ENCODE data around the gene SLIT3.

Gene SLIT3

DNA sequence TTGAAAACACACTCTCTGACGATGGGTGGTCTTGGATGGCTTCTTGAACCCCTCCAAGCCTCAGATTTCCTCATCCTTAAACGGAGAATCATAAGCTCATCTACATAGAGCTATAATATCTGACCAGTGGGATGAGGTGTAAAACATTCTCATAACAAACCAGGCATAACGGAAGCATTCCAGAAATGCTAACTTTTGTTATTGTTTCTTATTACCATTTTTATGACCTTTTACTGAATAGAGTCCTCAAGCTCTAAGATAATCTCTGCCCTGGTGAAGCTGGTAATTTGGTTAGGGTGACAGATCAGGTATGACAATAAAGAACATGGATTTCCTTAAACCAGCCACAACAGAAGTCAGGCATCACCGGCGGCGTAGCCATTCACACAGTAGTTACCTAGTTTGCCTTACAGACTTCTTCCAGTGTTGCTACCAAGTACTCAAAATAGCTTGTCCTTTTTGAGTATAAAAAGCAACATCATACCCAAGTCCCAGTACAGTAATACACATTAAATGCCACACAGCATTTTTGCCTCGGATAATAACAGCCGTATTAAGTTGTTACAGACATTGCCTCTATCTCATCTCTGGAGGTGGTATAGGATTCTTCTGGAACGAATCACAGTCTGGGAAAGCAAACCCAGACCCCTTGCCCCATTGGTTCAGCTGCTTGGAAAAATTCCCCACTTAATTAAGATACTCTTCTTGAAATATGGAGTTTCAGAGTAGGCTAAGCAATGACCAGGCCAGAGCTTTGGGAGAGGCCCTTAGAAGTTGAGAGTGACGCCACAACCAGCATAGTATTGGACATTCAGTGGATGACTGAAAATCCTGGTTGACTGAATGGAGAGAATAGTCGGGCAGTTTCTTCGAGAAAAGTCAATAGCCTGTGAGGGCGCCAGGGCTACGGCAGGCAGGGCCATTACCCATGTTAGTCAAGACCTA lies 252.5 kb downstream of the SLIT3 start:
- no peak for DNase-seq (ENCODE audit: low read depth in 1 of 2, low spot score in 1 of 2)

DNA sequence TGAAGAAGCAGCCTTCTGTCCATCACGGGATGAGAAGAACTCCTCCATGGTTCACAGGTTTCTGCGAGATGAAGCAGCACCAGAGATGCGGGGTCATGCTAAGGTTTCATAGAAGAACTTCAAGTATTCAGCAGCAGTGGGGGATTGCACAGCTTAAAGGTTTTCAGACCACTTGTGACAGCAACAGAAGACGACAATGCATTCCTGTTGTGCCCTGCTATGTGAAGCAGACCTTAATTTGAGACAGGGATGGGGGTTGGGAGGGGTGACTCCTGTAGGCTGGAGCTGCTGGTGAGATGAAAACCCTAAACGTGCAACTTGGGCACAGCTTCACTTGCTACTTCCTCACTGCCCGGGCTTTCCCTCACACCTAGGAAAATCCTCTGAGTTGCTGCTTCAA lies 256.0 kb downstream of the SLIT3 start:
- DNase-seq (ENCODE audit: low read depth in 1 of 2, low spot score in 1 of 2): no peak

DNA sequence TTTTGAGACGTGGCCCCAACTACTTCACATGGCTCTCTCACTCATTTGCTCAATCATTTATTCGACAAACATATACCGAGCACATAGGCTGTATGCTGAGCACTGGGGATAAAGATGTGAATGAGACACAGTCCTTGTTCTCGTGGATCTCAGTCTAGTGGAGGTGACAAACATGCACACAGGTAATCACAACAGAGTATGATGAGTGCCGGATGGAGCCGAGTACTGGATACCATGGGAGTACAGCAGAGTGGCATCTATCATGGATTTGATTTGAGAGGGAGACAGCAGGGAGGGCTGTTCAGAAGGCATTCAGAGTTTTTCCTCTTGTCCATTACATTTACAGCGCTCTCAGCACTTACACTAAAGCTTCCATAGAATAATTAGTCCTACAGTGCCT lies 259.8 kb downstream of the SLIT3 start:
- no peak for DNase-seq (ENCODE audit: low read depth in 1 of 2, low spot score in 1 of 2)

DNA sequence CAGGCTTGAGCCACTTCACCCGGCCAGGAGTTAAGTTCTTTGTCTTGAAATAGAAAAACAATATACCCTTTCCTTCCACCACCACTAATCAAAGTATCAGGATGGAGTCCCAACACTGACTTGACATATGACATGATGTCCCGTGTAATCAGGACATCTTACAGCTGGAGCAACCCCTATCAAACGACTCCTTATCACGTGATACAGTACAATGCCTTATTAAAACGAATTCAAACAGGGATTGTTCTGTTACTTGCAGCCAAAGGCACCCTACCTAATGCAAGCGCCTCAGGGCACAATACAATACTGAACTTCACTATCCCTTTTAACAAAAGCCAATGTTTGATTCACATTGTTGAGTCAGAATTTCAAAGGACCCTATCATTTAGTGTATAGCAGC lies 261.3 kb downstream of the SLIT3 start:
- DNase-seq (ENCODE audit: low read depth in 1 of 2, low spot score in 1 of 2): no peak

DNA sequence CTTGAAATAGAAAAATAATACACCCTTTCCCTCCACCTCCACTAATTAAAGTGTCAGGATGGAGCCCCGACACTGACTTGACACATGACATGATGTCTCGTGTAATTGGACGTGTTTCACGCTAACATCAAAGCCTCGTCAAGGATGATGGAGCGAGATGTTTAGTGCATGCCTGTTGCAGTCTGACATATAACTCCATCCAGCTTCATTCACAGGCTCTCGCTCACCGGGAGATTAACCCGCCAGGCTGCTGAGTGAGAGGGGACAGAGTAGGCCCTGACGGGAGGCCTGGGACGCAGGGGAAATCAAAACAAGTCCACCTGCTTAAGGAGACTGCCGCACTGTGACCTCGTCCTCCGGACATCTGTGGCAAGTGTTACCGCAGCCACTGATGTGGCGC lies 263.5 kb downstream of the SLIT3 start:
- no peak for DNase-seq (ENCODE audit: low read depth in 1 of 2, low spot score in 1 of 2)

DNA sequence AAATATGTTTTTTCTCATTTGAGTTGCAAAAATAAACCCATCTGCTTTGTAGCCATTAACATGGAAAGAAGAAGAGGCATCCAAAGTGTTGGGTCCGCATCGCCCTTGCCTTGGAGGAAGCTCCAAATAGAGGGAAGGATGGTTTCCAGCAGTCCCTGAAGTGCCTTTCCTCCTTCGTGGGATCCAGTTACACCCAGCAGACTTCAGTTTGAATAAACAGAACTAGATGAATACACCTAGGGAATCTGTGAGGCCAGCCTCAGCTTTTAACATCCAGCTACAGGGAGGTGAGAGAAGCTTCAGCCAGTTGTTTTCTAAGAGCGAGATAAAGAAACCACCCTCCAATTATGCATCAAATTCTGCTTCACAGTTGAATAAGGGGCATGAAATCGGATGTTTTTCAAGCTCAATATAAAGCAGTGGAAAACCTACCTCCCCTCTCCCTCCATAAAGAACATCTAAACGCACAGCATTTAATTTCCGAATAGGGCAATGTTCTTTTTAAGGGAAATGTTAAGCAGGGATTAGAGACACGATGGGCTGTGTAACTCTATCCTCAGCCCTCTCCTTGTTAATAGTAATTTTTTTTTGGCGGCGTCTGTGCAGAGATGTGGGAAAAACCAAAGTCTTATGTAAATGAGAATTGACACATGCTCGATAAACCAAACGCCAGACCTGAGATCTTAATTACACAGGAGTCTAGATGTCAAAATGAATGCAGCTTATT lies 264.7 kb downstream of the SLIT3 start:
- no peak for DNase-seq (ENCODE audit: low read depth in 1 of 2, low spot score in 1 of 2)

DNA sequence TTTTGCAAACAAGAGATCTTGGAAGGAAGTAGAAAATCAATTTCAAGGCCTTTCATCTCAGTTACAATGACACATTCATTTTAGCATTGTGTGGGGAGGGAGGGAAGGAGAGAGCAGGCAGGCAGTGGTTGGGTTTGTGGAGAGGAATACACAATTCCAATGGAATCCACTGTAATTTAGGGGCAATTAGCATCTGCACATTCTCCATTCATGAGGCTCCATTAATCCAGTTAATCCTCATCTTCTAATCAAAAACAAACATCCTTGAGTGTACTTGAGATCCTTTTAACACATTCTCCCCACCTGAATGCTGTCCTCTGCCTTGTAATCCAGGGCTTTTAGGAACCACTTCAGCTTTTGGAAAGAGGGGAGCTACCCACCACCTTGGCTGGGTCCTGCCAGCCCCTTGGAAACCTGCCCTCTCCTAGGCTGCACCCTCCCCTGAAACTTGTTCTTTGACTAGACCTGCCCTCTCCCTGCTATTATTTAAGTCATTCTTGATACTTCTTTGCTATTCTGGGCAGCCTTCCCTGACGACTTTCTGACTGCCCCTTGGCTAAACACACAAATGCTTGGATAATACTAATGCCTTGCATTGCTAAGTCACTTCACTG lies 271.2 kb downstream of the SLIT3 start:
- DNase-seq (ENCODE audit: low read depth in 1 of 2, low spot score in 1 of 2): no peak

DNA sequence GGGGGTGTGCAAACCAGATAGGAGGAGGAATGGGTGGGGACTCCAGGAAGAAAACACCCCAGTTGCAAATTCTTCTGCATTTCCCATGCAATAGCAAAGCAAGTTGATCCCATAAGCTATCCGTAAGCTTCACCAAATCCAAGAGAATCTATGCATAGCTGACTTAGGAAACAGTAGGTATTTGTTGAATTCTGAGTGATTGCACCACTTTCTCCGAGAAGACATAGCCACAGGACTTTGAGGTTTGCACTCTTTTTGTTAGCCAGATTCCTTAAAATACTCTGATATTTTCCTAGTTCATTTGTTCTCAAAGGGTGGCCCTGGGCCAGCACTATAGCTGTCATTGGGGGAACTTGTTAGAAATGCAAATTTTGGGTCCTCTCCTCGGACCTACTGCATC lies 271.9 kb downstream of the SLIT3 start:
- DNase-seq (ENCODE audit: low read depth in 1 of 2, low spot score in 1 of 2): no peak

DNA sequence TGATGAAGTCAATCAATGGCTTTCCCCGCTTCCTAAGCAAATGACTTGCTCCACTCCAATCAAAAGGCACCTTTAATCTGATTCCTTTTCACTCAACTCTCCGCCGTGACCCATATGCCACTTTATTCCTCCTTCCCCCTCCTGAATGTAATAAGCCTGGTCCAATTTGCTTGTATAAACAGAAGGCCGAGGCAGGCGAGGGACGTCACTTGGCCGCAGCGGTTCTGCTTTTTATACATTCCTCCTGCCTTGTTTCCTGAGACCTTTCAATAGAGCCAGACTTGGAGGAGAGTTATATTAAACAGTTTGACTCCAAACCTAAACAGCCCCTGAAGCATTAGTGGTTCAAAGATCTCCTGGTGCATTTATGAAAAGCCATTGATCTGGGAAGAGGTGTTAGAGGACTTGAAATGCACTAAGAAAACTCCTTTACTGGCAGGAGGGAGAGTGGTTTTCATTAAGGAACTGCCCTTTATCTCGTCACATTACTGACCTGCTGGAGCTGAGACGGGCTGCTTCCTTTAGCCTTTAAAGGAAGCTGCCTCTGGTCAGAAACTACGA lies 273.4 kb downstream of the SLIT3 start:
- no peak for DNase-seq (ENCODE audit: low read depth in 1 of 2, low spot score in 1 of 2)

DNA sequence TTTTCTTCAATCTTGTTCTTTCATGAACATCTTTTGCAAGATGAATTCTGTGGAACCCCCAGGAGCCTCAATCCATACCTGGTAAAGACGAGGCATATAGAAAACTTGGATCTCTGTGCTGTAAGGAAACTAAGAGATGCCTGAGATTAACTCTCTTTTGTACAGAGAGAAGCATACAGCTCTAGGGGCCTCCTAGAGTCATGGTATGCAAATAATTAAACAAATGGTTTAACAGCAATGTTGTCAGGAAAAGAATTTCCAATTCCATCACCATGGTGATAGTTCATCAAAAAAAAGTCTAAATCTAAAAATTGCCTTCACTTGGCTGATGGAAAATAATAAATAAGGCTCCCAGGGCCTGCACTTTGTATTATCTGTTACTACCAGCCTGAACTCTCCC lies 275.4 kb downstream of the SLIT3 start:
- no peak for DNase-seq (ENCODE audit: low read depth in 1 of 2, low spot score in 1 of 2)

DNA sequence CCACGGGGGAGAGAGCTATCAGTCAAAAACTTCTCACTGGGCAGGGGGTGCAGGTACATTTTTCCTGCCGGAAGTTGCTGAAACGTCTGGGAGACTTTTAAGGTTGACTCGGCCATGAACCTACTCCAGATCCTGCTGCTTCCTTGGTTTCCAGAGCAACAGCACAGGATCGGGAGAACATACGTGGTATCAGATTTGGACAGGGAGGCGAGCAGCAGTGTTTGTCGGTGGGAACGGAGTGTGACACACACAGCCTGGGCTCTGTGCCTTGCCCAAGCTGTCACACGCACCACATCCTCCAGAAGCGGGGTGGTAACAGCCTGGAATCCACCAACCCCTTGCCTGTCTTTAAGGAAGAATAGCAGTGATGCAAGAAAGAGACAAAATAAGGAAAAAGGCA lies 276.5 kb downstream of the SLIT3 start:
- DNase-seq (ENCODE audit: low read depth in 1 of 2, low spot score in 1 of 2): no peak

DNA sequence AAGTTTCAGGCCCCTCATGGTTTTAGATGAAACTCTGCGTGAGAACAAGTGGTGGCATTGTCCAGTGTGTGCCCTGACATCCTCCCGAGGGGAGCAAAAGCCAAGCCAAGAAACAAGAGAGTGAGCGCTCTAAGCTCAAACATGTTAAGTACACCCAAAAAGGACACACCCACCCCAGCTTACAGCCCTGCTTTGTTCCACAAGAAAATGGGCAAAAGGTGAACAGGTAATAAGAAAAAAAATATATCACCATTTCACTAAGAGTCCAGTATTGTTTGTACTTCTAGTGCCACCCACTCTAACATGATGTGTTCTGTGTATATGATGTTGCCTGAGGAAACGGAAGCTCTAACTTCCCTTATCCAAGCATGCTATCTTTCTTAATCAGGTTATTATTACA lies 278.2 kb downstream of the SLIT3 start:
- DNase-seq (ENCODE audit: low read depth in 1 of 2, low spot score in 1 of 2): no peak

DNA sequence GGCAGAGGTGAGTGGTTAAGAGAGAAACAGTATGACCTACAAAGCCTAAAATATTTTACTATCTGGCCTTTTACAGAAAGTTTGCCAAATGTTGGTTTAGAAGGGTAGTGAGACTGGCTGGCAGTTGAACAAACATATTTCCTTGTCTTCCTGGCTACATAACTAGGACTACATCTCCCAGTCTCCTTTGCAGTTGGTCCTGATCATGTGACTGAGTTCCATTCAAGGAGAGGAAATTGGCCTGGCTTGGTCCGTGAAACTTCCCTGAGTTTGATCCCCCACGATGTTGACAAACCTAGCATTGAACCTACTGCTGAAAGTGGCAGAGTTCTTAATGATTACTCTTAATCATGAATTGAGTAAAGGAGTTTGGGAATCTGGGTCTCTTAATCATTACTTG lies 280.8 kb downstream of the SLIT3 start:
- DNase-seq (ENCODE audit: low read depth in 1 of 2, low spot score in 1 of 2): no peak

DNA sequence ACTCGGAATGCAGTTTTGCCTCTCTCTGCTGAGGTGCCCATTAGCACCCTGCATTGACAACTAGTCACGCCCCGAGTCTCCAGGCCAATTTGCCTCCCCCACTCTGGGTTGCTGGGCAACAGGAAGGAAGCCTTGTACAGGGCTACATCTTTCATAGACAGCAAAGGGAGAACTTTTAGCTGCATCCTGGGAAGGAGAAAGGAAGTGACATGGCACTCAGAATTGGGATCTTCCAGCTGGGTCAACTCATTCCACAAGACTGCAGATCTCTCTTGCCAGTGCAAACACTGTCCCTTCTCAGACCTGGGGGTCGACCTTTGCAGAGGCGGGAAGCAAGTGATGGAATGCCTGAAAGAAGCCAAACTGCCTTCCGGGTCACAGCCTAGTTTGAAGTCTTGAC lies 282.0 kb downstream of the SLIT3 start:
- no peak for DNase-seq (ENCODE audit: low read depth in 1 of 2, low spot score in 1 of 2)

DNA sequence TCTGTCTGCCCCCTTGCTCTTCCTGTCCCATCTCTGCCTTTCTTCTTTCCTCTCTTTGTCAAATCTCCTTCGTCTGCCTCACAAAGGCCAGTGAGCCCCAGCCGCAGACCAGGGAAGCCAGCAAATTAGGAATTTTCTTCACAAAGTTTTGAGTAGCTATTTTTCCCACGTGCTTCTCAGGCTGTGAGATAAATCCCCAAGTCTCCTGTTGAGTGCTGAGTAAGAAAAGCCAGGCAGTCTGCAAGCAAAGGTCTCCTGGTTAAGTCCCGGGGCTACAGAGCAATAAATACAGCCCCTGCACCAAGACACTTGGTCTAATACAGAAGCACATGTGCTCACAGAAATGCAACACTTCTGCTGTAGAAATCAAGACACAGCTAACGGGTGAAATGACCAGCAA lies 284.9 kb downstream of the SLIT3 start:
- no peak for DNase-seq (ENCODE audit: low read depth in 1 of 2, low spot score in 1 of 2)

DNA sequence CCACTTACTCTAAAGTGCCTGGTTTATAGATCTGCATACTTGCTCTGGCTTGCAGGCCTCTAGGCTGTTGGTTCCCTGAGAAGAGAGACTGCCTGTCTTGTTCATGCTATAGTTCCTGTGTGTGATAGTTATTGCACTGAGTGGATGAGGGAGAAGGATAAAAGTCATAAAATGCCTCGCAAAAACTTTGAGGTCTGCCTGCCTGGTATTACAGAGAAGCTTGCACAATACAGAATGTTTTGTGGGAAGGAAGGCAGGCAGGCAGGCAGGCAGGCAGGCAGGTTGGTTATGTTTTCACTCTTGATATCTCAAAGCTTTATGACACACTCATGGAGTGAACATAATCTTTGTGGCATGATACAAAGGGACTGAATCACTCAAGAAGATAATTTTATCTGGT lies 287.1 kb downstream of the SLIT3 start:
- no peak for DNase-seq (ENCODE audit: low read depth in 1 of 2, low spot score in 1 of 2)

DNA sequence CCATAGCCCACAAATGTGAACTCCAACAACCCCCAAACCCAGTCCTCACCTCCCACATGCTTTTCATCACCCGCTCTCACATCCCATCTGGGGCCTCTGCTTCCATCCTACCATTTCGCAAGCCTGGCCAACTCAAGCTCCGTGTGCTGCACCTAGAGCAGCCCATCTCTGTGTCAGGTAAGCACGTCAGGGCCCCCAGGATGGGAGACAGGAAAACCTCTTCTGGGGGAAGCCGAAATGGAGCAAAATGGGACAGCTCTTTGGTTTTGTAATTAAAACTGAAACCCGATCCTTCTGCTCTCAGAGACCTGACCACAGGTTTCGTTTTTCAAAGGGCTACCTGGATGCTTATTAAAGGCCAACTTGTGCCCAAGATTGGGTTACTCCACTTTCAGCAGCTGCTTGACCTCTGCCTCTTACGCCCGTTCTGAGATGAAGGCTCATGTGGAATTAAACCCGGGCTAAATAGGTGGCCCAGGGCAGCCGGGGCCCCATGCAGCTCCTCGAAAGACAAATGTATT lies 287.7 kb downstream of the SLIT3 start:
- no peak for DNase-seq (ENCODE audit: low read depth in 1 of 2, low spot score in 1 of 2)

DNA sequence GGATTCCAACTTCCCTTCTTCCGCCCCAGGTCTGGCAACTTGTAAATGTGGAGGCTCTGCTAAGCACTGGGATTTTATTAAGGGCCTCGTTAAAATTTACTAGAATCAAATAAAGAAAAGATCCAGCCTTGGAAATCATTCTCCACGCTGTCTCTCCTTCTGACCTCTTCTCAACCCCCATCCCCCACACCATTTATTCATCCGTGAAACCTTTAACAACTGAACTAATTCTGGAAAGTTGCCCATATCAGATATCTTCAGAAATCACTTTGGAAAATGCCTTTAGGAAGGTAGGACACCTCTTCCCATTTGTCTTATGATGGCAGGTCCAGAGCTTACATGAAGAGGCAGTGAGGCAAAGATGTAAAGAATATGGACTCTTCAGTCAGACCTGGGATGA lies 288.5 kb downstream of the SLIT3 start:
- DNase-seq (ENCODE audit: low read depth in 1 of 2, low spot score in 1 of 2): no peak

DNA sequence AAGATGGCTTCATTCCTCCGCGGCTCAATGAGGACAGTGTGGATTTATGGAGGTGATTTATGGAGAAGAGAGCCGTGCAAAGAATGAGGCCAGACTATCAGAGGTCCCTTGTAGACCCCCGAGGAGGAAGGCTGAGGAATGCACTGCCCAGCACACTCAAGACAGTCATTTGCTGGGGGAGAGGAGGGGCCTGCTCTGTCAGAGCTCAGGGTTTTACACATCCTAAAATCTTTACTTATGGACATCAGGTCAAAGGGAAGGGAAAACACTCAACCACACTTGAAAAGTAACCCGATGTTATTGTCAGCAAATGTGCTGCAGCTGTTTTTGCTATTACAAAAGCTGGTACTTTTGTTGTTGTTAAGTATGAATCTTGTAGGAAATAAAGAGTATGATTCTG lies 289.5 kb downstream of the SLIT3 start:
- DNase-seq (ENCODE audit: low read depth in 1 of 2, low spot score in 1 of 2): no peak

DNA sequence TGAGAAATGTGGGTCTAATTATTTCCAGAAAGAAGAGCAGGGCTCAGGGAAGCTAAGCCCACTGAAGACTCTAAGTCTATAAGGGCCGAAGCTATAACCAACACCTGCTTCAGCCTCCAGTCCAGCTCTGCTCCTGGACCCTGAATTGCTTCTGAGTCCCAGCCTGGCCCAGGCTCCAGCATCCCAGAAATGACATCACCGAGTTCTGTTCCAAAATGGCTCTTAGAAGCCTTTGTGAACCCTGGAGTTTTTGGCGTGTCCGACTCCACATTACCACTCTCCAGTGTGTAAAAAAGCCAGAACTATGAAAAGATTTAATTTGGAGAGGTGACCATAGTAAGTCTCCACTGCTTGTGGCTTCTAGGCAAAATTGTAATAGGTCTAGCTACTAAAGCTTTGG lies 289.9 kb downstream of the SLIT3 start:
- no peak for DNase-seq (ENCODE audit: low read depth in 1 of 2, low spot score in 1 of 2)

DNA sequence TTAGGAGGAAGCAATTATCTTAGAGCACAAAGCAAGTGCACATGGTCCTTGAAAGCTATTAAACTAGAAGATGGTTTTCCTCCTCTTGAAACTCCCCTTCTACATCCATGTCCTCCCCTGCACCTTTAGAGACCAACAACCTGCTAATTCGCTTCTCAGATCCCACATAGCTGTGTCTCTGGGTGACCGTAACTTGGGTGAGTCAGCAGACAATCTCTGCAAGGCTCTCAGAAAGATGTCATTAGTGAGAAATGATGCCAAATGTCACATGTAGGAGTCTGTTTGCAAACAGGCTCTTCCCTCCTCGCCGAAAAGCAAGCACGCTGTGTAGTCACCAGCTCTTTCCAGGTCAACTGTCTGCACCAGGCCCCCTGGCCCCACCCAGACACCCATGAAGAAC lies 291.8 kb downstream of the SLIT3 start:
- DNase-seq (ENCODE audit: low read depth in 1 of 2, low spot score in 1 of 2): no peak

Data from activated T-helper 1 cell treated with anti-CD3 and anti-CD28 coated beads, Interleukin-2, amount 50 U/mL, for 16 hours (primary cell).